Trophoblast cell (in vitro differentiated cells and primary cell): ENCODE data around the gene AKR1A1.

ENCODE experiments used
- DNase-seq, 2 donors: peaks; one replicate each; pipeline ENCODE4 v3.0.0-alpha.2; 2016
- H2AFZ ChIP-seq: 2 replicates; pipeline ENCODE4 v1.6.1; 2013; ENCODE audit warnings: low read length, moderate library complexity, mild to moderate bottlenecking; ENCODE audit not compliant: insufficient read depth, poor library complexity
- H2AK5ac ChIP-seq: 2 replicates; pipeline ENCODE4 v1.6.1; 2013; ENCODE audit warnings: mild to moderate bottlenecking, low read length
- H2BK120ac ChIP-seq: 2 replicates; pipeline ENCODE4 v1.6.1; 2013; ENCODE audit warnings: low read length, mild to moderate bottlenecking, moderate library complexity; ENCODE audit not compliant: insufficient read depth, poor library complexity
- H2BK12ac ChIP-seq: 2 replicates; pipeline ENCODE4 v1.6.1; 2013; ENCODE audit warnings: mild to moderate bottlenecking, low read length, moderate library complexity
- H2BK5ac ChIP-seq: 2 replicates; pipeline ENCODE4 v1.6.1; 2013; ENCODE audit warnings: low read length, low read depth, moderate library complexity, mild to moderate bottlenecking; ENCODE audit not compliant: poor library complexity
- H3K14ac ChIP-seq: 2 replicates; pipeline ENCODE4 v1.6.1; 2013; ENCODE audit warnings: mild to moderate bottlenecking, low read length
- H3K18ac ChIP-seq: 2 replicates; pipeline ENCODE4 v1.6.1; 2013; ENCODE audit warnings: mild to moderate bottlenecking, low read length
- H3K23ac ChIP-seq: 2 replicates; pipeline ENCODE4 v1.6.1; 2013; ENCODE audit warnings: low read length
- H3K27ac ChIP-seq: 2 replicates; pipeline ENCODE4 v1.5.1; 2013; ENCODE audit warnings: low read depth, mild to moderate bottlenecking, inconsistent platforms, low read length, moderate library complexity
- H3K27me3 ChIP-seq: 2 replicates; pipeline ENCODE4 v1.6.1; 2013; ENCODE audit warnings: inconsistent platforms, mild to moderate bottlenecking, low read length, moderate library complexity; ENCODE audit not compliant: insufficient read depth
- H3K36me3 ChIP-seq, 2 experiments: 1 replicate in 1 of 2; 2 replicates in 1 of 2; pipeline ENCODE4 v1.6.1; 2013; ENCODE audit warnings: low read length in 2 of 2, mild to moderate bottlenecking in 2 of 2, moderate library complexity in 1 of 2; ENCODE audit not compliant: insufficient read depth in 2 of 2, control insufficient read depth in 1 of 2
- H3K4ac ChIP-seq: 2 replicates; pipeline ENCODE4 v1.6.1; 2013; ENCODE audit warnings: low read depth, mild to moderate bottlenecking, low read length, moderate library complexity
- H3K4me1 ChIP-seq, 2 experiments: 1 replicate in 1 of 2; 2 replicates in 1 of 2; pipeline ENCODE4 v1.6.1; 2013; ENCODE audit warnings: low read length in 2 of 2, mild to moderate bottlenecking in 2 of 2, moderate library complexity in 1 of 2; ENCODE audit not compliant: insufficient read depth in 2 of 2, control insufficient read depth in 1 of 2
- H3K4me2 ChIP-seq: 2 replicates; pipeline ENCODE4 v1.6.1; 2013; ENCODE audit warnings: inconsistent platforms, mild to moderate bottlenecking, low read length, moderate library complexity
- H3K4me3 ChIP-seq: 2 replicates; pipeline ENCODE4 v1.5.1; 2013; ENCODE audit warnings: mild to moderate bottlenecking, low read depth, low read length, inconsistent platforms
- H3K79me1 ChIP-seq: one replicate; pipeline ENCODE4 v1.6.1; 2013; ENCODE audit warnings: low read length
- H3K79me2 ChIP-seq: 2 replicates; pipeline ENCODE4 v1.6.1; 2013; ENCODE audit warnings: low read length, mild to moderate bottlenecking; ENCODE audit not compliant: control insufficient read depth, insufficient read depth, poor library complexity
- H3K9ac ChIP-seq: 2 replicates; pipeline ENCODE4 v1.6.1; 2013; ENCODE audit warnings: mild to moderate bottlenecking, low read length
- H3K9me3 ChIP-seq: 2 replicates; pipeline ENCODE4 v1.6.1; 2013; ENCODE audit warnings: low read depth, mild to moderate bottlenecking, control low read depth, inconsistent platforms, low read length; ENCODE audit not compliant: insufficient read depth
- H4K12ac ChIP-seq: 2 replicates; pipeline ENCODE4 v1.6.1; 2013; ENCODE audit warnings: low read depth, mild to moderate bottlenecking, low read length, moderate library complexity
- H4K8ac ChIP-seq: 2 replicates; pipeline ENCODE4 v1.6.1; 2013; ENCODE audit warnings: low read depth, mild to moderate bottlenecking, low read length, moderate library complexity
- H4K91ac ChIP-seq: one replicate; pipeline ENCODE4 v1.6.1; 2013; ENCODE audit warnings: low read depth, mild to moderate bottlenecking, low read length, moderate library complexity
- WGBS: extraction: QIAGEN DNeasy Blood & Tissue Kit; methylation state at CpG from one replicate; pipeline ENCODE4 v1.1.7; 2013; ENCODE audit warnings: missing lambda C conversion rate; ENCODE audit not compliant: insufficient read length, insufficient coverage; ENCODE audit errors: extremely low coverage; 5-methylcytosine and 5-hydroxymethylcytosine counted together

The AKR1A1 gene

DNA sequence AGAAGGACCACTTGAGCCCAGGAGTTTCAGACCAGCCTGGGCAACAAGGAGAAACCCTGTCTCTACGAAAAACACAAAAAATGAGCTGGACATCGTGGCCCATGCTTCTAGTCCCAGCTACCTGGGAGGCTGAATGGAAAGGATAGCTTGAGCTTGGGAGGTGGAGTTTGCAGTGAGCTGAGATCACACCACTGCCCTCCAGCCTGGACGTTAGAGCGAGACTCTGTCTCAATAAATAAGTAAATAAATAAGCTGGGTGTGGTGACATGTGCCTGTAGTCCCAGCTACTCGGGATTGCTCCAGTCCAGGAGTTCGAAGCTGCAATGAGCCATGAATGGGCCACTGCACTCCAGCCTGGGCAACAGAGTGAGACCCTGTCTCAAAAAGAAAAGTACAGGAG lies 3.6 kb downstream of the AKR1A1 start:
- Histone ChIP-seq H3K79me1 (peaks cover 11% of the 10 kb centered on the region), H3K23ac (no peak overlapping the region), H3K4me1 (peaks cover 0 to 8% of the 10 kb centered on the region in 2 experiments), H2BK5ac (no peak overlapping the region), H2BK120ac (no peak overlapping the region), H2BK12ac (no peak overlapping the region), H2AK5ac (no peak overlapping the region), H3K36me3 (peaks cover 4 to 15% of the 10 kb centered on the region in 2 experiments), H3K14ac (no peak overlapping the region), H4K91ac (no peak overlapping the region), H3K9me3 (no peaks in the 10 kb centered on the region), H3K18ac (no peak overlapping the region), H4K8ac (no peak overlapping the region), H3K4ac (no peak overlapping the region), H3K9ac (no peak overlapping the region), H3K4me3 (no peak overlapping the region), H2AFZ (no peak overlapping the region), H3K27me3 (no peaks in the 10 kb centered on the region), H3K27ac (no peak overlapping the region), H4K12ac (no peak overlapping the region), H3K79me2 (peaks cover 7% of the 10 kb centered on the region), H3K4me2 (no peak overlapping the region)
- no CpG with 5 or more reads among the region's 6 CpGs for WGBS
- no peak for DNase-seq

GRCh38 chr1:45557422-45557944 lies 6.9 kb downstream of the AKR1A1 start:
- H3K9ac ChIP-seq = peak overlapping the region; percentile 22
- no peak overlapping the region for H4K91ac ChIP-seq
- DNase-seq = no peak
- no peak overlapping the region for H4K12ac ChIP-seq
- no peak overlapping the region for H3K4me3 ChIP-seq
- no peak overlapping the region for H2BK120ac ChIP-seq
- no peak overlapping the region for H3K27ac ChIP-seq
- no peaks in the 10 kb centered on the region for H3K79me2 ChIP-seq
- H3K4ac ChIP-seq = peak overlapping the region; percentile 14
- H2BK5ac ChIP-seq = no peak overlapping the region
- H3K14ac ChIP-seq = no peak overlapping the region
- peaks cover 18 to 31% of the 10 kb centered on the region in 2 experiments for H3K36me3 ChIP-seq
- no peaks in the 10 kb centered on the region for H3K9me3 ChIP-seq
- no peak overlapping the region for H2AK5ac ChIP-seq
- H3K23ac ChIP-seq = no peak overlapping the region
- H4K8ac ChIP-seq = no peak overlapping the region
- no peaks in the 10 kb centered on the region for H3K27me3 ChIP-seq
- no peak overlapping the region for H2BK12ac ChIP-seq
- H2AFZ ChIP-seq = no peak overlapping the region
- H3K4me1 ChIP-seq = no peaks in the 10 kb centered on the region
- H3K79me1 ChIP-seq = peaks cover 3% of the 10 kb centered on the region
- no peak overlapping the region for H3K4me2 ChIP-seq
- no CpG with 5 or more reads among the region's 3 CpGs for WGBS
- no peak overlapping the region for H3K18ac ChIP-seq

- Histone ChIP-seq H2AK5ac (no peak overlapping the region), H3K9me3 (no peaks in the 10 kb centered on the region), H3K4me1 (peaks cover 0 to 4% of the 10 kb centered on the region in 2 experiments), H3K18ac (peak overlapping the region; percentile 6), H3K27ac (no peak overlapping the region), H3K27me3 (no peaks in the 10 kb centered on the region), H3K36me3 (peaks cover 45 to 49% of the 10 kb centered on the region in 2 experiments), H2AFZ (no peak overlapping the region), H3K23ac (no peak overlapping the region), H3K4ac (no peak overlapping the region), H3K79me2 (no peaks in the 10 kb centered on the region), H3K79me1 (no peaks in the 10 kb centered on the region), H3K4me2 (no peak overlapping the region), H4K91ac (no peak overlapping the region), H4K12ac (no peak overlapping the region), H2BK12ac (no peak overlapping the region), H3K9ac (no peak overlapping the region), H2BK5ac (no peak overlapping the region), H2BK120ac (no peak overlapping the region), H4K8ac (no peak overlapping the region), H3K14ac (no peak overlapping the region), H3K4me3 (no peak overlapping the region)
- no CpG with 5 or more reads among the region's 2 CpGs for WGBS
- no peak for DNase-seq
Observed at GRCh38 chr1:45563843-45564242, 13.2 kb downstream of the AKR1A1 start.

DNA sequence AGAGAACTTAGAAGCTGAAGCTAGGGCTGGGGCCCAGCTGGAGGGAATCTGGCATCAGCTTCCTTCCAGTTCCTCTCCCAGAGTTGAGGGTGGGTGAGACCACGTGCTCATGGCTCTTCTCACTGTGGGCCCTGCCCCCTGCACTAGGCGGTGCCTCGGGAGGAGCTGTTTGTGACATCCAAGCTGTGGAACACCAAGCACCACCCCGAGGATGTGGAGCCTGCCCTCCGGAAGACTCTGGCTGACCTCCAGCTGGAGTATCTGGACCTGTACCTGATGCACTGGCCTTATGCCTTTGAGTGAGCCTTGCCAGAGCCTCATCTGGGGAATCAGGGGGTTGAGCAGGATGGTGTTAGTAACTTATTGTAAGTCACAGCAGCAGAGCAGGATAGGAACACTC lies 16.1 kb downstream of the AKR1A1 start:
- Histone ChIP-seq H3K27ac (no peak overlapping the region), H3K4me1 (peaks cover 0 to 4% of the 10 kb centered on the region in 2 experiments), H2BK120ac (no peak overlapping the region), H2AK5ac (no peak overlapping the region), H3K9ac (no peak overlapping the region), H3K4me2 (no peak overlapping the region), H3K27me3 (no peaks in the 10 kb centered on the region), H4K91ac (no peak overlapping the region), H2BK5ac (no peak overlapping the region), H3K36me3 (peaks cover 45 to 57% of the 10 kb centered on the region in 2 experiments), H4K12ac (no peak overlapping the region), H3K79me1 (no peaks in the 10 kb centered on the region), H3K23ac (peak overlapping the region; percentile 58), H2AFZ (no peak overlapping the region), H4K8ac (no peak overlapping the region), H3K18ac (no peak overlapping the region), H3K14ac (no peak overlapping the region), H3K9me3 (no peaks in the 10 kb centered on the region), H2BK12ac (no peak overlapping the region), H3K4ac (no peak overlapping the region), H3K79me2 (no peaks in the 10 kb centered on the region), H3K4me3 (no peak overlapping the region)
- no CpG with 5 or more reads among the region's 5 CpGs for WGBS
- no peak for DNase-seq
